Measurements from ENCODE around the gene CPED1.

Gene CPED1

DNA sequence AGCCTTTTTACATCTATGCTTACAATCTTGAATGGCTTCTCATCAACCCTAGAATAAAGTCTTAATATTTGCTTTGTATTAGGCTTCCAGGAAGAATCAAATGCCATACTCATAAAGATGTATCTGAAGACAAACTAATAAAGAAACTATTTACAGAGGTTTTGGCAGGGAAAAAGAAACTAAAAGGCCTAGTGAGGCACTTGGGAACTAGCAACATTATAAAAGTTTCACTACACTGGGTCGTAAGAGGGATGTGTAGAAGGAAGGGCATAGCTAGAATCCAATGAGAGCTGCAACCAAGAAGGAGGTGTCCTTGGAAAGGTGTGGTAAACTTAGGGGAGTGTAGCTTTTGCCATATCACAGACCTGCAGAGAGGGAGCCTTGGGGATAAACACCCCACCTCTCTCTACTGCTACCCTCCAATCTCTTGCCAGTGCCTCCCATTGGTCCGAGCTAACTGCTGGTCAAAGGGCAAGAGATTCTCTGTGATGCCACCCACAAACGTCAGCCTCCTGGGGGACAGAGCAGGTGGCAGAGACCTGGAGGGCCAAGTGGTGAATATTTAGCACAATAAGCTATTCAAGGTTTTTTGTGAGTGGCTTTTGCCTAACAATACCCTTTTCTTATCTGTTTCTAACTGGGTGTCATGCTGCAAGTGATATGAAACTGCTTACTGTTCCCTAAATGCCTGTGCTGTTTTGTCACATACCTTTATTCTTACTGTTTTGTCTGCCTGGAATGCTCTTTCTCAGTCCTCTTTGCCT lies 60.7 kb downstream of the CPED1 start:
- no peak for TF ChIP-seq ESRRG (CRISPR knock-in tag; IDR thresholded peaks at IDR 0.05)
- no peak for TF ChIP-seq CREB5 (CRISPR knock-in tag; IDR thresholded peaks at IDR 0.05; ENCODE audit: low read depth)
- TF ChIP-seq ZNF70 (CRISPR knock-in tag; IDR thresholded peaks at IDR 0.05), result no peak
- no peak for TF ChIP-seq PPARA (CRISPR knock-in tag; IDR thresholded peaks at IDR 0.05; ENCODE audit: borderline replicate concordance)
- TF ChIP-seq, protein P1, sequence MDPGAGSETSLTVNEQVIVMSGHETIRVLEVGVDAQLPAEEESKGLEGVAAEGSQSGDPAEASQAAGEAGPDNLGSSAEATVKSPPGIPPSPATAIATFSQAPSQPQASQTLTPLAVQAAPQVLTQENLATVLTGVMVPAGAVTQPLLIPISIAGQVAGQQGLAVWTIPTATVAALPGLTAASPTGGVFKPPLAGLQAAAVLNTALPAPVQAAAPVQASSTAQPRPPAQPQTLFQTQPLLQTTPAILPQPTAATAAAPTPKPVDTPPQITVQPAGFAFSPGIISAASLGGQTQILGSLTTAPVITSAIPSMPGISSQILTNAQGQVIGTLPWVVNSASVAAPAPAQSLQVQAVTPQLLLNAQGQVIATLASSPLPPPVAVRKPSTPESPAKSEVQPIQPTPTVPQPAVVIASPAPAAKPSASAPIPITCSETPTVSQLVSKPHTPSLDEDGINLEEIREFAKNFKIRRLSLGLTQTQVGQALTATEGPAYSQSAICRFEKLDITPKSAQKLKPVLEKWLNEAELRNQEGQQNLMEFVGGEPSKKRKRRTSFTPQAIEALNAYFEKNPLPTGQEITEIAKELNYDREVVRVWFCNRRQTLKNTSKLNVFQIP (CRISPR knock-in tag; IDR thresholded peaks at IDR 0.05; ENCODE audit: borderline replicate concordance, low read depth), result no peak
- no peak for TF ChIP-seq TOX (CRISPR knock-in tag; IDR thresholded peaks at IDR 0.05; ENCODE audit: borderline replicate concordance)
- no peak for TF ChIP-seq TCF4 (CRISPR knock-in tag; IDR thresholded peaks at IDR 0.05; ENCODE audit: borderline replicate concordance)
- TF ChIP-seq TSHZ2 (CRISPR knock-in tag; IDR thresholded peaks at IDR 0.05), result no peak
- TF ChIP-seq BACH2 (CRISPR knock-in tag; IDR thresholded peaks at IDR 0.05; ENCODE audit: borderline replicate concordance), result no peak
- no peak; the same call in 2 of the 3 replicates for ATAC-seq

- ATAC-seq, result no peak
- no peak for TF ChIP-seq TSHZ2 (CRISPR knock-in tag; IDR thresholded peaks at IDR 0.05)
These were observed 61.4 kb downstream of the CPED1 start for GRCh38 chr7:121049897-121050296.

DNA sequence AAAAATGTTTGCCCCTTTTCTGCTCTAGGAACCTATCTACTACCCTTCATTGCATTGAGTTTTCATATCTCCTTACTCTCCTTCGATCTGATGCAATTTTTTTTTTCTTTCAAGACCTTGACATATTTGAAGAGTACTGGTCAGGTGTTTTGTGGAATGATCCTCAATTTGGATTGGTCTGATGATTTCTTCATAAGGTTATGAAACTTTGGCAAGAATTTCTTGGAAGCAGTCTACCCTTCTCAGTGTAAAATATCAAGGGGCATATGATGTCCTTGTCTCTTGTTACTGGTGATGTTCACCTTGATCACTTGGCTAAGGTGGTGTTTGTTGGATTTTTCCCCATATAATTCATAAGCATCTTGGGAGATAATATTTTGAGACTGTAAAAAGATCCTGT lies 64.7 kb downstream of the CPED1 start:
- no peak for TF ChIP-seq CSDC2 (CRISPR knock-in tag; IDR thresholded peaks at IDR 0.05)
- no peak for TF ChIP-seq ZNF70 (CRISPR knock-in tag; IDR thresholded peaks at IDR 0.05)
- TF ChIP-seq PPARA (CRISPR knock-in tag; IDR thresholded peaks at IDR 0.05; ENCODE audit: borderline replicate concordance), result no peak
- TF ChIP-seq ZNF565 (CRISPR knock-in tag; conservative IDR thresholded peaks at IDR 0.05; ENCODE audit: low read depth), result no peak
- no peak for TF ChIP-seq TOX (CRISPR knock-in tag; IDR thresholded peaks at IDR 0.05; ENCODE audit: borderline replicate concordance)
- TF ChIP-seq ZC3H10 (CRISPR knock-in tag; IDR thresholded peaks at IDR 0.05), result no peak
- TF ChIP-seq OSR1 (CRISPR knock-in tag; IDR thresholded peaks at IDR 0.05), result no peak
- TF ChIP-seq TCF4 (CRISPR knock-in tag; IDR thresholded peaks at IDR 0.05; ENCODE audit: borderline replicate concordance), result no peak
- TF ChIP-seq ESRRG (CRISPR knock-in tag; IDR thresholded peaks at IDR 0.05), result no peak
- no peak for TF ChIP-seq ARNTL (CRISPR knock-in tag; IDR thresholded peaks at IDR 0.05; ENCODE audit: borderline replicate concordance, low read depth)
- no peak for TF ChIP-seq BACH2 (CRISPR knock-in tag; IDR thresholded peaks at IDR 0.05; ENCODE audit: borderline replicate concordance)
- no peak for TF ChIP-seq GLIS3 (CRISPR knock-in tag; IDR thresholded peaks at IDR 0.05)
- no peak for TF ChIP-seq TSHZ2 (CRISPR knock-in tag; IDR thresholded peaks at IDR 0.05)
- TF ChIP-seq, protein P2, sequence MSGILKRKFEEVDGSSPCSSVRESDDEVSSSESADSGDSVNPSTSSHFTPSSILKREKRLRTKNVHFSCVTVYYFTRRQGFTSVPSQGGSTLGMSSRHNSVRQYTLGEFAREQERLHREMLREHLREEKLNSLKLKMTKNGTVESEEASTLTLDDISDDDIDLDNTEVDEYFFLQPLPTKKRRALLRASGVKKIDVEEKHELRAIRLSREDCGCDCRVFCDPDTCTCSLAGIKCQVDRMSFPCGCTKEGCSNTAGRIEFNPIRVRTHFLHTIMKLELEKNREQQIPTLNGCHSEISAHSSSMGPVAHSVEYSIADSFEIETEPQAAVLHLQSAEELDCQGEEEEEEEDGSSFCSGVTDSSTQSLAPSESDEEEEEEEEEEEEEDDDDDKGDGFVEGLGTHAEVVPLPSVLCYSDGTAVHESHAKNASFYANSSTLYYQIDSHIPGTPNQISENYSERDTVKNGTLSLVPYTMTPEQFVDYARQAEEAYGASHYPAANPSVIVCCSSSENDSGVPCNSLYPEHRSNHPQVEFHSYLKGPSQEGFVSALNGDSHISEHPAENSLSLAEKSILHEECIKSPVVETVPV (CRISPR knock-in tag; IDR thresholded peaks at IDR 0.05), result no peak
- TF ChIP-seq, protein P1 (CRISPR knock-in tag; IDR thresholded peaks at IDR 0.05; ENCODE audit: borderline replicate concordance, low read depth), result no peak
- no peak for TF ChIP-seq ZFP30 (CRISPR knock-in tag; IDR thresholded peaks at IDR 0.05)
- no peak for TF ChIP-seq ISL1 (CRISPR knock-in tag; IDR thresholded peaks at IDR 0.05)
- no peak for ATAC-seq

All from SK-N-SH treated with all-trans-retinoic acid at 6 μM for 48 hours (cell line).